Activated CD4-positive, alpha-beta T cell treated with anti-CD3 and anti-CD28 coated beads, Interleukin-2, amount 10 ng/mL, durations not matched to agents 7 days and 5 days (primary cell): ENCODE measurements around the gene ZNF728. TPM values are rescaled to one million over a fixed set of nuclear protein-coding genes. Genes with fewer than 3 reads are reported as not detected.
"Not testable (repeated sequence)": the region's sequence is repeated elsewhere in the genome, so short reads cannot be mapped to it uniquely, and the experiment has no call there.

Source experiments
- CTCF ChIA-PET: fragments of 350-600 bp; sonication (Branson Sonifier 250); formaldehyde crosslinking; loops from one replicate; lab custom pipeline; 2021; ENCODE audit warnings: antibody characterized with exemption; lab: Charles Lee
- POLR2A ChIA-PET: fragments of 350-600 bp; sonication (Branson Sonifier 250); formaldehyde crosslinking; loops from one replicate; lab custom pipeline; 2021; ENCODE audit warnings: antibody characterized with exemption; lab: Charles Lee
- DNase-seq: peaks from one replicate; pipeline ENCODE4 v3.0.0-alpha.2; 2020
- H3K27ac Mint-ChIP-seq: one replicate; pipeline ENCODE4 v1.8.0; 2021; ENCODE audit warnings: mild to moderate bottlenecking, moderate library complexity, mixed read lengths
- H3K27me3 Mint-ChIP-seq: one replicate; pipeline ENCODE4 v1.8.0; 2021; ENCODE audit warnings: mixed read lengths
- H3K36me3 Mint-ChIP-seq: one replicate; pipeline ENCODE4 v1.8.0; 2021; ENCODE audit warnings: low read depth, mixed read lengths
- H3K4me1 Mint-ChIP-seq: one replicate; pipeline ENCODE4 v1.8.0; 2021; ENCODE audit warnings: mixed read lengths
- H3K4me3 Mint-ChIP-seq: one replicate; pipeline ENCODE4 v1.8.0; 2021; ENCODE audit warnings: mild to moderate bottlenecking, moderate library complexity, mixed read lengths
- H3K9me3 Mint-ChIP-seq: one replicate; pipeline ENCODE4 v1.8.0; 2021; ENCODE audit warnings: mixed read lengths
- total RNA-seq, 2 experiments: library from RNA; stranded (reverse); gene quantifications; one replicate each; pipeline ENCODE4 v1.2.3, GENCODE V29; 2021

The ZNF728 gene
- total RNA-seq, result not detected

DNA sequence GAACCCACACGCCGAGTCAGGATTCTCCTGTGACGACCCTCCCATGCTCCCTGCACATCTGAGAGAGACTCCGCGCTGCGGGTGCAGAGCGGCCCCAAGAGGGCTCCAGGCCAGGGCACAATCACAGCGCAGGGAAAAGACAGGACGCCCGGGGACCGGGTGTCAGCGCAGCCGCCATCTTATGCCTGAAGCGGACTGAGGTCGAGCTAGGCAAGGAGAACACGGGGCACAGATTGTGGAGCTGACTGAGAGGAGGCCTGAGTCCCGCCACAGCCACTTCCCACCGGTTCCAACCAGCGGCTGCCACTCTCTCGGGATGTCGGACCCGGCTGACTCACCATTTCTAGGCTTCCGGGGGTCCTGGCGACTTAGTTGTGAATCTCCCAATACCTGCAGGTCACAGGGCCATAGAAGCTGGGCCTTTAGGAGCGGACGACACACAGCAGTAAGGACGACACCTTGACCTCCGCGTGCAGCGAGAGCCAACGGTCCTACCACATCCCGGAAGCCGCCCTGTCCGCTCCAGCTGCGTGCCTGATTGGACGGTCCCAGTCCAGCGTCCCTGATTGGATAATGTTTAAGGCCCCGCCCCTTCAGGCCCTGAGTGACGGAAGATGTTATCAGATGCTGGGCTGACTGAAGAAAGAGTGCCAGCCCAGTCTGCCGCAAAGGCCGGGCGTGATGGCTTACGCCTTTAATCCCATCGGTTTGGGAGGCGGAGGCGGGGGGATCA is at the start of gene ZNF728:
ZNF728 (minus strand) TSS at position 487 of the 733 bp plus-strand sequence; CDS start at position 341, 146 bp downstream.
- POLR2A ChIA-PET, result no interaction called here
- H3K27ac Mint-ChIP-seq, result no peak within 1 kb of the TSS
- no peak for DNase-seq
- H3K4me1 Mint-ChIP-seq, result no peaks in the 10 kb centered on the region
- CTCF ChIA-PET, result no interaction called here
- H3K36me3 Mint-ChIP-seq, result peaks cover 1% of the 10 kb centered on the region
- no peak within 1 kb of the TSS for H3K4me3 Mint-ChIP-seq
- no peaks in the 10 kb centered on the region for H3K27me3 Mint-ChIP-seq
- H3K9me3 Mint-ChIP-seq, result peaks cover 17% of the 10 kb centered on the region

DNA sequence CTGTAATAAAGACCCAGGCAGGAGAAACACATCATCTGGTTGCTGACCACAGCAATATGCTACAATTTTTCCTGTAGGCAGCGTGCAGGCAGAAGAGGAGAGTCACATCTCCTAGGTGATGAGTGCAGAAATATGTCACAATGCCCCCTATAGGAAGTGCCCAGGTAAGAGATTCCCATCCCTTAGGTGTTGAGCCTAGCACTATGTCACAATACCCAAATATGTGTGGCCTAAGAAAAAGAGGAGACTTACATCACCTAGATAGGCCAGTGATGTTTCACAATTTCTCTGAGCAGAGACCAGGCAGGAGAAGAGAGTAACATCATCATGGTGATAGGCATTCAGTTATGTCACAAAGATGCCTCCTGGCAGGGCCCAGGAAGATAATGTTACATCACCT is 49.4 kb upstream of the ZNF728 start:
- ChIA-PET POLR2A (no interaction called here), CTCF (no interaction called here)
- no peaks in the 10 kb centered on the region for H3K4me1 Mint-ChIP-seq
- DNase-seq, result no peak
- no peaks in the 10 kb centered on the region for H3K27me3 Mint-ChIP-seq
- H3K36me3 Mint-ChIP-seq, result no peaks in the 10 kb centered on the region
- H3K27ac Mint-ChIP-seq, result no peak overlapping the region
- H3K4me3 Mint-ChIP-seq, result no peak overlapping the region
- peaks cover 66% of the 10 kb centered on the region for H3K9me3 Mint-ChIP-seq

DNA sequence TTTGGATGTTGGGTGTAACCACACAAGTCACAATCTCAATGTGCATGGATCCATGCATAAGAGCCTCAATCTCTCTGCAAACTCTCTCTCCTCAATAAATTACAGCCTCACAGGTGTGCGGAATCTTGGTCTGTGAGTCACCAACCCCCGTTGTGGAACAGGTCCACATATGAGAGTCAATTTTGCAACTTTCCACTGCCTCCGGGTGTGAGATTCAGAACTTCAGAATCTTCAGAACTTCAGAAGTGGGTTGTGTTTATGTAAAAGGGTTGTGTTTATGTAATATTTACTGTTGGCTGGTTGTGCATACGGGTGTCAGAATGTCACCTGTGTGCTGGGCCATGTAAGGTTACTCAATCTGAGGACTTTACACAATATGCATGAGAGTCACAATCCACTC is 46.3 kb upstream of the ZNF728 start:
- peaks cover 61% of the 10 kb centered on the region for H3K9me3 Mint-ChIP-seq
- H3K27me3 Mint-ChIP-seq, result no peaks in the 10 kb centered on the region
- no peaks in the 10 kb centered on the region for H3K4me1 Mint-ChIP-seq
- ChIA-PET CTCF (no interaction called here), POLR2A (no interaction called here)
- no peaks in the 10 kb centered on the region for H3K36me3 Mint-ChIP-seq
- DNase-seq, result no peak
- no peak overlapping the region for H3K27ac Mint-ChIP-seq
- H3K4me3 Mint-ChIP-seq, result no peak overlapping the region

DNA sequence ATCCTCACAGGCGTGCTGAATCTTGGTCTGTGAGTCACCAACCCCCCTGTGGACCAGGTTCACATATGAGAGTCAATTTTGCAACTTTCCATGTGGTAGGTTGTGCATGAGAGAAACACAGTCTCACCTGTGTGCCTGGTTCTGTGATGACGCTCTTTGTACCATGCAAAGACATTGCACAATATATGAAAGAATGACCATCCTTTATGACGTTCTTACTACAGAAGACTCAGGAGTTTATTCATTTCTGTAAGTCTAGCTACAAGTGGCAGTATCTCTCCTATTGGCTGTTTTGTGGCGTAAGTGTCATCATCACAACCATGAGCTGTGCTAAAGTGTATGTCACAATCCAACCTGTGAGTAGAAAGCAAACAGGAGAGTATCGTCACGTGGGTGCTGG is 43.8 kb upstream of the ZNF728 start:
- DNase-seq, result no peak
- Mint-ChIP-seq H3K4me3 (no peak overlapping the region), H3K27me3 (no peaks in the 10 kb centered on the region), H3K9me3 (peaks cover 66% of the 10 kb centered on the region), H3K4me1 (no peaks in the 10 kb centered on the region), H3K27ac (no peak overlapping the region), H3K36me3 (no peaks in the 10 kb centered on the region)
- ChIA-PET POLR2A (no interaction called here), CTCF (no interaction called here)

DNA sequence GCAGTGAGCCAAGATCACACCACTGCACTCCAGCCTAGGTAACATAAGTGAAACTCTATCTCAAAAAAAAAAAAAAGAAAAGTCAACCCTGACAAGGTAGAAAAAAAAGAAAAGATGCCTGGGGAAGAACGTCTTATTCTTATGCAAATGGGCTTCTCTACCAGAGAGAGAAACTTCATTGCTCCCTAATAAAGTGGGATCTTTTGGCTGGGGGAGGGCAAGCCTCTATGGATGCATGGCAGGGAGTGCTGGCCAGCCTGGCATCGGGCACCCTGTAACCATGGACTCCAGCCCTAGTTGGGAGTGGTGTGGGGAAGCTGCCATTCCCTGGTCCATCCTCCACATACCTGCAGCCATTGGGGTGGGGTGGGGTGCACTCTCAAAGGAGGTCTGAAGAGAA is 30.7 kb upstream of the ZNF728 start:
- Mint-ChIP-seq H3K27me3 (no peaks in the 10 kb centered on the region), H3K9me3 (peaks cover 26% of the 10 kb centered on the region), H3K36me3 (peaks cover 2% of the 10 kb centered on the region), H3K4me1 (no peaks in the 10 kb centered on the region), H3K27ac (no peak overlapping the region), H3K4me3 (no peak overlapping the region)
- ChIA-PET POLR2A (no interaction called here), CTCF (interaction anchor here (0.6 kb wide), 1 partner anchor 761 kb away, joined by 6 read pairs; no protein-coding TSS in a partner anchor)
- no peak for DNase-seq

DNA sequence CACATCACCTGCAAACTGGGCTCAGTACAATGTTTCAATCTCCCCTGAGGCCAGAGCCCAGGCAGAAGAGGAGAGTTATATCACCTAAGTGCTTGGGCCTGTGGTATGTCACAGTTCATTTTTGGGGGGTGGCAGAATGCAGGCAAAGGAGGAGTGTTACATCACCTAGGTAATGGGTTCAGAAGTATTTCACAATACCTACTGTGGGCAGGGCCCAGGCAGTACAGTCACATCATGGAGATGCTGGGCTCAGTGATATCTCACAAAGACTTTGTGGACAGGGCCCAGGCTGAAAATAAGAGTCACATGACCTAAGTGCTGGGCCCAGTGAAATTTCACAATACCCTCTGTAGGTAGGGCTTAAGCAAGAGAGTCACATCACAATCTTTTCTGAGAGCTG is 12.7 kb upstream of the ZNF728 start:
- H3K27me3 Mint-ChIP-seq, result no peaks in the 10 kb centered on the region
- no peaks in the 10 kb centered on the region for H3K36me3 Mint-ChIP-seq
- no peaks in the 10 kb centered on the region for H3K4me1 Mint-ChIP-seq
- CTCF ChIA-PET, result no interaction called here
- peaks cover 69% of the 10 kb centered on the region for H3K9me3 Mint-ChIP-seq
- H3K4me3 Mint-ChIP-seq, result no peak overlapping the region
- POLR2A ChIA-PET, result no interaction called here
- DNase-seq, result no peak
- no peak overlapping the region for H3K27ac Mint-ChIP-seq

DNA sequence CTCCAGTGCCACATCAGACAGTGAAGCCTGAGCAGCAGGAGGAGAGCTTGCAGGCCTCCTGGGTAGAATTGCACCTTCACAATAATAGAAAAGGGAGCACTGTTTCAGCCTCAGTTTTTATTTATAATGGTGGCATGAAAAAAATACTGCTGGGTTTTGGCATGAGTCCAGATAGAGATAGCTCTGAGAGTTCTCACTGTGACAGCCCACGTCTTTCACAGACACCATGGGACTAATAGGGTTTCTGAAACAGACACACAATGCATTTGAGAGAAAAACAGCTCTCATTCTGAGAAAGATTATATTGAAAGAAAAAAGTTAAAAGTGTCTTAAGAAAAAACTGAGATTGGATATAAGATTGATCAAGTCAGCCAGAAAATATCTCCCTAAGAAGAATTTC is 8.0 kb downstream of the ZNF728 start:
- CTCF ChIA-PET, result interaction anchor here (0.7 kb wide), 1 partner anchor 45 kb away, joined by 3 read pairs; no protein-coding TSS in a partner anchor

DNA sequence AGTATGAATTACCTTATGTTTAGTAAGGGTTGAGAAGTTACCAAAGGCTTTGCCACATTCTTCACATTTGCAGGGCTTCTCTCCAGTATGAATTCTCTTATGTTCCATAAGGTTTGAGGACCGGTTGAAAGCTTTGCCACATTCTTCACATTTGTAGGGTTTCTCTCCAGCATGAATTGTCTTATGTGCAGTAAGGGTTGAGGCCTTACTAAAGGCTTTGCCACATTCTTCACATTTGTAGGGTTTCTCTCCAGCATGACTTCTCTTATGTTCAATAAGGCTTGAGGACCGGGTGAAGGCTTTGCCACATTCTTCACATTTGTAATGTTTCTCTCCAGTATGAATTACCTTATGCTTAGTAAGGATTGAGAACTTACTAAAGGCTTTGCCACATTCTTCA is 26.7 kb downstream of the ZNF728 start:
- CTCF ChIA-PET, result no interaction called here
- no peak overlapping the region for H3K27ac Mint-ChIP-seq
- H3K4me1 Mint-ChIP-seq, result no peaks in the 10 kb centered on the region
- H3K36me3 Mint-ChIP-seq, result peaks cover 9% of the 10 kb centered on the region
- H3K27me3 Mint-ChIP-seq, result no peaks in the 10 kb centered on the region
- H3K4me3 Mint-ChIP-seq, result no peak overlapping the region
- DNase-seq, result no peak
- POLR2A ChIA-PET, result no interaction called here
- H3K9me3 Mint-ChIP-seq, result peaks cover 53% of the 10 kb centered on the region

More for the DNA sequence above, 8.0 kb downstream of the ZNF728 start:
- H3K36me3 Mint-ChIP-seq, H3K4me3 Mint-ChIP-seq, H3K27me3 Mint-ChIP-seq, DNase-seq, POLR2A ChIA-PET, H3K27ac Mint-ChIP-seq, H3K4me1 Mint-ChIP-seq: not testable (repeated sequence)
- H3K9me3 Mint-ChIP-seq, result peaks cover 36% of the 10 kb centered on the region

DNA sequence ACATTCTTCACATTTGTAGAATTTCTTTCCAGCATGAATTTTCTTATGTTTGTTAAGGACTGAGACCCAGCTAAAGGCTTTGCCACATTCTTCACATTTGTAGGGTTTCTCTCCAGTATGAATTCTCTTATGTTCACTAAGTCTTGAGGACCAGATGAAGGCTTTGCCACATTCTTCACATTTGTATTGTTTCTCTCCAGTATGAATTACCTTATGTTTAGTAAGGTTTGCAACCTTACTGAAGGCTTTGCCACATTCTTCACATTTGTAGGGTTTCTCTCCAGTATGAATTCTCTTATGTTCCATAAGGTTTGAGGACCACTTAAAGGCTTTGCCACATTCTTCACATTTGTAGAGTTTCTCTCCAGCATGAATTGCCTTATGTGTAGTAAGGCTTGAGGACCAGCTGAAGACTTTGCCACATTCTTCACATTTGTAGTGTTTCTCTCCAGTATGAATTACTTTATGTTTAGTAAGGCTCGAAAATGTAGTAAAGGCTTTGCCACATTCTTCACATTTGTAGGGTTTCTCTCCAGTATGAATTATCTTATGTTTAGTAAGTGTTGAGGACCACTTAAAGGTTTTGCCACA is 27.3 kb downstream of the ZNF728 start:
- POLR2A ChIA-PET, H3K27ac Mint-ChIP-seq, CTCF ChIA-PET, DNase-seq, H3K4me1 Mint-ChIP-seq, H3K36me3 Mint-ChIP-seq, H3K27me3 Mint-ChIP-seq, H3K4me3 Mint-ChIP-seq: not testable (repeated sequence)
- peaks cover 50% of the 10 kb centered on the region for H3K9me3 Mint-ChIP-seq

DNA sequence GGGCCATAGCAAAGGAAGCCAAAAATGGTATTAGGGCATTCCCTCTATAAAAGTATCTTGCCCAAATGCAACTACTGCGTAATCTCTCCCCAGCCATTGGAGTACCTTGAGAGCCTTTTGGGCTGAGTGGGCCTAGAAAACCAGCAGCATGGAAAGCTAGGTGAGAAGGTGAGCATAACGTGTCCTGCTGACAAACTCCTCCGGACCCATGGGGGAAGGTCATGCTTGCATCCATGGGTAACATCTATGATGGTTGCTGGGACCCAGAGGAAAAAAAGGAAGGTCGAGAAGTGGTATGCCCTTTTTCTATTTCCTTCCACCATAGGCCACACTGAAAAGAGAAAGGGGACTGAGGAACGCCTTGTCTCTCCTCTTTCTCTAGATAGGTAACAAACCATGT is 57.4 kb downstream of the ZNF728 start:
- H3K4me3 Mint-ChIP-seq, result no peak overlapping the region

DNA sequence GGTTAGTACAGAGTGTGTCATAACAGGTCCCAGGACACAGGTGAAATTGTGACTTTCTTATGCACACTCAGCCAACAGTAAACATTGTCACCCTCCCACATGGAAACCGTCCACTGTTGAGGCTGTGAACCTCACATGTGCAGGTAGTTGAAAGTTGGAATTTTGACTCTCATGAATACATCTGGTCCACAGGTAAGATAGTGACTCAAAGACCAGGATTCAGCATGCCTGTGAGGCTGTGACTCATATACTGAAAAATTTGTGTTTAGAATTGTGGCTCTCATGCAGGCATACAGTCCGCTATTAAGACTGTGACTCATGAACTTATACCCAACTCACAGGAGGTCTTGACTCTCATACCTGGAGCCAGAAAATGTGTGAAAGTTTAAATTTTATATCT is 67.8 kb downstream of the ZNF728 start:
- CTCF ChIA-PET, result no interaction called here
- POLR2A ChIA-PET, result no interaction called here
- H3K9me3 Mint-ChIP-seq, result peaks cover 47% of the 10 kb centered on the region

More for the DNA sequence above, 57.4 kb downstream of the ZNF728 start:
- no peak for DNase-seq
- Mint-ChIP-seq H3K27me3 (no peaks in the 10 kb centered on the region), H3K36me3 (no peaks in the 10 kb centered on the region), H3K9me3 (peaks cover 37% of the 10 kb centered on the region), H3K27ac (no peak overlapping the region), H3K4me1 (no peaks in the 10 kb centered on the region)
- ChIA-PET CTCF (no interaction called here), POLR2A (no interaction called here)

DNA sequence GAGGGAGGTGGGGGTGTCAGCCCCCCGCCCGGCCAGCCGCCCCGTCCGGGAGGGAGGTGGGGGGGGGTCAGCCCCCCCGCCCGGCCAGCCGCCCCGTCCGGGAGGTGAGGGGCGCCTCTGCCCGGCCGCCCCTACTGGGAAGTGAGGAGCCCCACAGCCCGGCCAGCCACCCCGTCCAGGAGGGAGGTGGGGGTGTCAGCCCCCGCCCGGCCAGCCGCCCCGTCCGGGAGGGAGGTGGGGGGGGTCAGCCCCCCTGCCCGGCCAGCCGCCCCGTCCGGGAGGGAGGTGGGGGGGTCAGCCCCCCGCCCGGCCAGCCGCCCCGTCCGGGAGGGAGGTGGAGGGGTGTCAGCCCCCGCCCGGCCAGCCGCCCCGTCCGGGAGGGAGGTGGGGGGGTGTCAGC is 75.4 kb downstream of the ZNF728 start:
- peaks cover 38% of the 10 kb centered on the region for H3K9me3 Mint-ChIP-seq
- DNase-seq, H3K4me1 Mint-ChIP-seq, H3K36me3 Mint-ChIP-seq, POLR2A ChIA-PET, H3K27me3 Mint-ChIP-seq, CTCF ChIA-PET, H3K27ac Mint-ChIP-seq, H3K4me3 Mint-ChIP-seq: not testable (repeated sequence)

More for the DNA sequence above, 67.8 kb downstream of the ZNF728 start:
- Mint-ChIP-seq H3K36me3 (no peaks in the 10 kb centered on the region), H3K27me3 (no peaks in the 10 kb centered on the region), H3K27ac (no peak overlapping the region), H3K4me3 (no peak overlapping the region), H3K4me1 (no peaks in the 10 kb centered on the region)
- DNase-seq, result no peak

DNA sequence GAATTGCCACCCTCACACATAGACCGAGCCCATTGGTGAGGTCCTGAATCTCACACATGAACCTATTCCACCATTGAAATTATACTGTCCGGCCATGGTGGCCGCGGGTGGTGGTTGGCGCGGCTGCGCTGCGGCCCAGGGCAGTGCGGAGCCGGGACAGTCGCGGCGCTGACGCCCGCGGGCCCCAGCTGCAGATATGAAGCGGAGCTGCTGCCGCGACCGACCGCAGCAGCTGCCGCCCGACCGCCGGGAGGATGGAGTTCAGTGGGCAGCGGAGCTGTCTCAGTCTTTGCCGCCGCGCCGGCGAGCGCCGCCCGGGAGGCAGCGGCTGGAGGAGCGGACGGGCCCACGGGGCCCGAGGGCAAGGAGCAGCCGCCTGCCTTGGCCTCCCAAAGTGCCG is 77.8 kb downstream of the ZNF728 start:
- CTCF ChIA-PET, POLR2A ChIA-PET, DNase-seq: not testable (repeated sequence)

More for the DNA sequence above, 77.8 kb downstream of the ZNF728 start:
- H3K4me1 Mint-ChIP-seq, H3K36me3 Mint-ChIP-seq, H3K27me3 Mint-ChIP-seq, H3K4me3 Mint-ChIP-seq, H3K27ac Mint-ChIP-seq: not testable (repeated sequence)
- peaks cover 41% of the 10 kb centered on the region for H3K9me3 Mint-ChIP-seq
